ENCODE measurements around the gene THUMPD2.
"Not testable (repeated sequence)": the region's sequence is repeated elsewhere in the genome, so short reads cannot be mapped to it uniquely, and the experiment has no call there.

Gene THUMPD2

GRCh38 chr2:39730685-39731302 is 48.3 kb downstream of the THUMPD2 start:
- H3K4me3 ChIP-seq (ENCODE audit: low read length), result no peak overlapping the region
- DNase-seq (ENCODE audit: low read depth), result no peak
- peak; percentile 54 for TF ChIP-seq CTCF (conservative IDR thresholded peaks at IDR 0.05; ENCODE audit: low read length)

- TF ChIP-seq CTCF (conservative IDR thresholded peaks at IDR 0.05; ENCODE audit: low read length), result no peak
- no peak for DNase-seq (ENCODE audit: low read depth)
- no peak overlapping the region for H3K4me3 ChIP-seq (ENCODE audit: low read length)
These were observed 48.8 kb downstream of the THUMPD2 start for GRCh38 chr2:39730276-39730675.

GRCh38 chr2:39728941-39729351 is 50.1 kb downstream of the THUMPD2 start:
- H3K4me3 ChIP-seq (ENCODE audit: low read length), result no peak overlapping the region
- peak; percentile 57 for TF ChIP-seq CTCF (conservative IDR thresholded peaks at IDR 0.05; ENCODE audit: low read length)
- DNase-seq (ENCODE audit: low read depth), result peak; percentile 47

- DNase-seq (ENCODE audit: low read depth), result peak; percentile 54
- not testable (repeated sequence) for H3K4me3 ChIP-seq (ENCODE audit: low read length)
These were observed 51.0 kb downstream of the THUMPD2 start for GRCh38 chr2:39728085-39728484.

GRCh38 chr2:39725401-39725800 is 53.7 kb downstream of the THUMPD2 start:
- no peak overlapping the region for H3K4me3 ChIP-seq (ENCODE audit: low read length)
- TF ChIP-seq CTCF (conservative IDR thresholded peaks at IDR 0.05; ENCODE audit: low read length), result no peak
- DNase-seq (ENCODE audit: low read depth), result peak; percentile 73

- DNase-seq (ENCODE audit: low read depth), result no peak
- H3K4me3 ChIP-seq (ENCODE audit: low read length), result no peak overlapping the region
- TF ChIP-seq CTCF (conservative IDR thresholded peaks at IDR 0.05; ENCODE audit: low read length), result no peak
These were observed 54.3 kb downstream of the THUMPD2 start for GRCh38 chr2:39724828-39725144.

- peak; percentile 54 for DNase-seq (ENCODE audit: low read depth)
- no peak for TF ChIP-seq CTCF (conservative IDR thresholded peaks at IDR 0.05; ENCODE audit: low read length)
- H3K4me3 ChIP-seq (ENCODE audit: low read length), result no peak overlapping the region
These were observed 54.9 kb downstream of the THUMPD2 start for GRCh38 chr2:39723946-39724827.
